DMS 273 treated with DMSO at 0.1 percent for 48 hours (cell line): ENCODE data around the gene ABTB2.
"Not testable (repeated sequence)": the region's sequence is repeated elsewhere in the genome, so short reads cannot be mapped to it uniquely, and the experiment has no call there.

ENCODE experiments used
- DNase-seq: peaks from one replicate; lab custom pipeline; 2025; lab: John Stamatoyannopoulos, UW

The ABTB2 gene

GRCh38 chr11:34185926-34186841 lies 171.6 kb downstream of the ABTB2 start:
- DNase-seq, result no peak

- DNase-seq, result no peak
Observed at GRCh38 chr11:34184505-34185015, 173.2 kb downstream of the ABTB2 start.

DNA sequence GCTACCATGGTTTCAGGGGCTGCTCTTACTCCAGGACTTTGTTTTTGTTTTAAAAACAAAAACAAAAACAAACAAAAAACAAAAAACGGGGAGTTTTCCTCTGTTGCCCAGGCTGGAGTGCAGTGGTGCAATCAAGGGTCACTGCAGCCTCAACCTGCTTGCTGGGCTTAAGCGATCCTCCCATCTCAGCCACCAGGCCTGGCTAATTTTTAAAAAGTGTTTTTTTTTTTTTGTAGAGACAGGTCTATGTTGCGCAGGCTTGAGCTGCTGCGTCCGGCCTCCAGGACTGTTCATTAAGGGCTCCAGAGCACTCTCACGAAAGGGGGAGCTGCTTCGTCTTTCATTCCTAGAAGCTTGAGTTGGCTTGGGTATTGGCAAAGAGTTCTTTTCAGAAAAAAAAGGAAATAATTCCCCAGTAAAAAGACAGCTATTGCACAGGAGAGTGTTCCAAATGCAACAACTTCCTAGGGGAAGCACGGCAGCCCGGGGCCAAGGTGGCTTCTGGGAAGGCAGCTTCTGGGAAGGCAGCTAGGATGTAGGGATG lies 173.9 kb downstream of the ABTB2 start:
- no peak for DNase-seq

DNA sequence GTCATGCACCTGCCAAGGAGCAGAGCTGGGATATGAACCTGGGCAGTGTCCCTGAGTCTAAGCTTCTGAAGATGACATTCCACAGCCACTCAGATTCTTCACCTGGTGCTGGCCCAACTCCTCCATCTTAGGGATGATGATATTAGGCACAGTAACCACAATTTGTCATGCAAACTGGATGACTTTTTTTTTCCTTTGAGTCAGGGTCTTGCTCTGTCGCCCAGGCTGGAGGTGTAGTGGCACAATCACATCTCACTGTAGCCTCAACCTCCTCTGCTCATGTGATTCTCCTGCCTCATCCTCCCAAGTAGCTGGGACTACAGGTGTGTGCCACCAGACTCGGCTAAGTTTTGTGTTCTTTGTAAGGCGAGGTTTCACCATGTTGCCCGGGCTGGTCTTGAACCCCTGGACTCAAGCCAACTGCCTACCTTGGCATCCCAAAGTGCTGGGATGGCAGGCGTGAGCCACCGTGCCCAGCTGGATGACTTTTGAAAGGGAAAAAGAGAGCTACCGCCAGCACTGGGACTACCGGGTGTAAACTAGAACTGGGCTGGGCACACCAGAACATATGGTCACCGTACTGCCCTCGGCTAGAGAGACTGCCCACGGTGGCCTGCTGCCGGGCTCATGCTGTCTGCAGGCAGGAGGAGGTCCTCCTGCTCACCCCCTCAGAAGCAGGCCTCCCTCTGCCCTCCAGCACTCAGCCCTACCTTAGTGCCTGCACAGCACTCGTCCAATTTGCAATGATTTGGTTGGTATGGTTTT lies 174.7 kb downstream of the ABTB2 start:
- DNase-seq, result no peak

DNA sequence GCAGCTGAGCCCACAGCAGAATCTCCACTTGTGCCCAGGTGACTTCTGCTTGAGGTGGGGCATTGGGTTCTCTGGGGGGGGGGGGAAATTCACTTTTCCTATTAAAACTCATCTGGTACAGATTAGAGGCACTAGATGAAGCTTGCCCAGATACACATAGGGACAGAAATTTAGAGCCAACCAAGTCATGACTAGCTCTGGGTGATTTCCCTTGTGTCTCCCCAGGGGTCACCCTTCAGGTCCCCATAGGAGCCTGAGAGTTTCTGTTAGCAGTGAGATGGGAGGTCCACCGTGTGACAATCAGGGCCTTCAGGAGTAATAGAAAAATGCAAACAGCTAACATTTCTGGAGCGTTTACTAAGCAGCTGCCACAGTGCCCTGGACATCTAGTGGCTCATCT lies 175.4 kb downstream of the ABTB2 start:
- no peak for DNase-seq

- no peak for DNase-seq
Observed at GRCh38 chr11:34181856-34182405, 175.9 kb downstream of the ABTB2 start.

- no peak for DNase-seq
Observed at GRCh38 chr11:34181251-34181650, 176.6 kb downstream of the ABTB2 start.

DNA sequence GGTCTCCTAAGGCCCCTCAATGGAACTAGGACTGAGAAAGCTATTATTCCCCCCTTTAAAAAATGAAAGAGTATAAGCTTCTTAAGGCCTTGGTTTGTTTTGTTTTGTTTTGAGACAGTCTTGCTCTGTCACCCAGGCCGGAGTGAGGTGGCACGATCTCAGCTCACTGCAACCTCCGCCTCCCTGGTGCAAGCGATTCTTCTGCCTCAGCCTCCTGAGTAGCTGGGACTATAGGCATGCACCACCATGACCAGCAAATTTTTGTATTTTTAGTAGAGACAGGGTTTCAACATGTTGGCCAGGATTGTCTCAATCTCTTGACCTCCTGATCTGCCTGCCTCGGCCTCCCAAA lies 177.0 kb downstream of the ABTB2 start:
- not testable (repeated sequence) for DNase-seq

- DNase-seq, result no peak
Observed at GRCh38 chr11:34180040-34180813, 177.6 kb downstream of the ABTB2 start.

DNA sequence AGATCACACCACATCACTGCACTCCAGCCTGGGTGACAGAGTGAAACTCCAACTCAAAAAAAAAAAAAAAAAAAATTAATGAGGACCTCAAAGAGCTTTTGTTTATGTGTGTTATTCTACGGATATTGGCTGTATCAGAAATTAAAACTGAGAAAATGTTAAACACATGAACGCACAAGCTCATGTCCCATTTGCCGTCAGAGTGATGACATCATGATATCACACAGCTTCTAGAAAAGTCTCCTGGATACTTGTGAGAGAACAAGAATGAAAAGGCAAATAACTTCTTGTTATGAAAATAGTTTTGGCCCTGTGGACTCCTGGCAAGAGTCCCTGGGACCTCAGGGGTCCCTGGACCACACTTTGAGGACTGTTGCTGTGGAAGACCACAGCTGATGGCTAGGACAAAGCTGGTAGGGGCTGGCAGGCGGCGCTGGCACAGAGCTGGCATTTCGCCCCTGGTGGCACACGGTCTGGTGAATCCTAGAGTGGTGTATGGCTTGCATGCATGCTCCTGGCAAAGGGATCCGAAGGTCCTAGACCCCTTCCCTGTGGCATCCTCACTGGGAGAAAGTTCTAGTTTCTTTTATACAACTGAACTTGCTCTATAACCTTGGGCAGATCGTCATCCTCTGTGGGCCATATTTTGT lies 178.7 kb downstream of the ABTB2 start:
- no peak for DNase-seq

DNA sequence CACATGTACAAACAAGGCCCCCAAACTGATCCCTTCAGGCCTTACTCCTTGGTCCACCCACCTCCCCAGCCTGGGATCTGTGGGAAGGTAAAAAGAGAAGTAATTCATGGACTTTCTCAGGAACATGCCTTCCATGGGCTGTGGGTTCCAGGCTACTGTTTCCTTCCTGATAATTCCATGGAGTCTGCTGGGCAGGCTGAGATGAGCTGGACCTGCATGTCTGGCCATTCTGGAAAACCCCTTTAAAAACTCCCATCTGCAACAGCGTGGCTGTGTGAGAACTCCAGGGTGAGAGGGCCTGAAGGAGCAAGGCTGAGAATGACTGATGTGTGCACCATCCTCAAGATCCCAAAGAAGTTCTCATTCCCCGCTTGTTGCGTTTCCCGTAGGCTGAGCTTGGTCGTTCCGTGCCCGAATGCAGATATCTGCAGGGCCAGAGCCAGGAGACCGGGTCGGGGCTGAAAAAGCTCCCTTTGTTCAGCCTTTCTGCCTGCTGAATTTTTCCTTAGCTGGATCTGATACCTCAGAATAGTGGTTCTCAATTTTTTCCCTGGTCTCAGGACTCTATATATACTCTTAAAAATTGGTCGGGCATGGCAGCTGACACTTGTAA lies 179.5 kb downstream of the ABTB2 start:
- DNase-seq, result no peak

- no peak for DNase-seq
Observed at GRCh38 chr11:34176751-34177209, 181.0 kb downstream of the ABTB2 start.

DNA sequence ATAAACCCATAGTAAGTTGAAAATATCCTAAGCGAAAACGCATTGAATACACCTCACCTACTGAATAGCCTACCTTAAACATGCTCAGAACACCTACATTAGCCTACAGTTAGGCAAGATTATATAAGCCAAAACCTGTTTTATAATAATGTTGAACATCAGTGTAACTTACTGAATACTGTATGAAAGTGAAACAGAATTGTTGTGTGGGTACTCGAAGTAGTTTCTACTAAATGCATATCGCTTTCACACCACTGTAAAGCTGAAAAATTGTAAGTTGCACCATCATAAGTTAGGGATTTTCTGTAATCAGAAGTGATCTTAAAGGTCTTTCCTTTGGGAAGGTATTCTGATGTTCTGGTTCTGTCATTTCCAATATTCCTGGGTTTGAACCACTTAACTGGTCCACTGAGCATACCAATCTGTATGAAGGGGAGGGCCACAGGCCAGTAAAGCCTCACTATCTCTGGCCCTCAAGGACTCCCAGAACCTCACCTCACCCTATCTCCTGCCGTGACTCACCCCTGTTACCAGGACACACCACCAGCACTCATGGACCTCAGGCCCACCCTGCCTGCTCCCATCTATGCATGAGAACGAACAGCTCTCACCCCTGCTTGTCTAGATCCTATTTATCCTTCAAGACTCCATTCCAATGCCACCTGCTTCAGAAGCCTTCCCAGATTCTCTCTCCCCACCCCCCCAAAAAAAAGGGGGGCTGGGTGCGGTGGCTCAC lies 182.4 kb downstream of the ABTB2 start:
- DNase-seq, result no peak

DNA sequence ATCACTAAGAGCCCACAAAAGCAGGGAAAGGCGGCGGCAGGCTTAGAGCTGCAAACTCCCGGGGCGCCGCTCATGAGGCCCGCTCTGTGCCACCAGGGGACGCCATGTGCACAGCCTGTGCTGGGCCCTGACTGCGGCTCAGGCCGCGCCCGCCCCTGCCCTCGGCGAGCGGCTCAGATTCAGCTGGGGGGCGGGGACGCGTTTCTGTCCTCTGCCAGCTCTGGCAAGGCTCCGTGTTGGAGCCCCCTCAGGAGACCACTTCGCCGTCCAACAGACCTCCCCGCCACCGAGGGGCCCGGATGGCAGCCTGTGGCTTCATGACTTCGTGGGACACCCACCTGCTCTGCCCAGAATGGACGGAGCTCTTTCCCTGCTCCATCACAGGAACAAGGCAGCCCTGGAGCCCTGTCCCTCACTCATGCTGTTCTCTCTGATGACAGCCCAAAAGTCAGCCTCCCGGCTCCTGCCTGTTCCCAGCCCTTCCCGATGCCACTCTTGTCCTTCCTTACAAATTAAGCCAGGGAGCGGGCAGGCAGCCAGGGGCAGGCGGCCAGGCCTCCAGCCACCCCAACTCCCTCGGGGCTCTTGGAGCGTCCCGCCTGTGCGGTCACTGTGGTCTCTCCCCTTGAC lies 183.3 kb downstream of the ABTB2 start:
- DNase-seq, result no peak

- no peak for DNase-seq
Observed at GRCh38 chr11:34173050-34173449, 184.8 kb downstream of the ABTB2 start.

GRCh38 chr11:34169686-34170085 lies 188.1 kb downstream of the ABTB2 start:
- DNase-seq, result no peak

DNA sequence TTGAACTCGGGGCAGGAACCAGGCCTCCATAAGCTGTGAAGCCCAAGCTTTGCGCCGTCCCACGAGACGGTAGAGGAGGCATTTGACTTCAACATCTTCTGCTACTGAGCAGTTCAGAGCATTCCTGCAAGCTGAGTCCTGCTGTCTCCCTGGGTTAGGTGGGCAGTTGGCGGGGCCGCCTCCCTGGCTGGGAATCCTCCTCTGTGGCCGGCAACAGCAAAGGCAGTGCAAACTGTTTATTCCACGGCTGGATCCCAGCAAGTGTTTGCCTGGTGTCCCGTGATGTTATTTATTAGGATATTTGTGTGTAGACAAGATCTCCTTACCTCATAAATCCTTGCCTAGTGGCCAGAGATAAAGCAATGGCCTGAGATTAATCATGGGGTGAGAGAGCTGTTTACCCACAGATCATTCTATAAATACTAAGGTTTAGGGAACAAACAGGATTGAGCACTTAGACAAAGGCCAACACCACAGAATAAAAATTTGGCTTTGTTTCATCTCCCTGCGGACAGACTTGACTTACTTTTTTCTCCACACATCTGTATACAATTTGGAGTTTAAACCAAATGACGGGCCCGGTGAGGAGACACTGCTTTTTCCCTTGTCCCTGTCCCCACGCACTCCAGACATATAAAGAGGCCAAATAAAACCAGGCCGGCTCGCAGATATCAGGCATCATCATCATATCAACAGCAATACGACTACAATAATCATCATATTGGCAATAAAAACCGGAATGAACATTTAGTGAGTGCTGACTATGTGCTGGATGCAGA lies 189.0 kb downstream of the ABTB2 start:
- DNase-seq, result no peak

DNA sequence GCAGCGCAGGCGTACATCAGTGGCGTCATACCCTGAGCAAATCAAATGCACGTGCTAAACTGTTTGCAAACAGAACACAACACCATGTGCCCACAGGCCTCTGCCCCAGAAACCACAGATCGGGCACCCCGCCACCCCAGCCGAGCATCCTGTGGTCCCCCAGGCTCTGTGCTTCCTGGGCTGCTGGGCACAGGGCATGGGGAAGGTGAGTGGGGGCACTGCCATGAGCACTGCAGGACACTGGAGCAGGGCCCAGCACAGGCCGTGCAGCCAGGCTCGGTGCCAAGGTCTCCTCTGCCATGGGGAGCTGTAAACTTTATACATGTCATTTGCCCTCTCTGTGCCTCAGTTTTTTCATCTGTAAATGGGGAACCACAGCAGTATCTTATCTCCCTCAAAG lies 189.8 kb downstream of the ABTB2 start:
- no peak for DNase-seq
